ENCODE results near the gene GLB1L3. TPM values are rescaled to one million over a fixed set of nuclear protein-coding genes. Genes with fewer than 3 reads are reported as not detected.

Gene GLB1L3
- total RNA-seq, 4 donors from 2014 or later, result not detected

DNA sequence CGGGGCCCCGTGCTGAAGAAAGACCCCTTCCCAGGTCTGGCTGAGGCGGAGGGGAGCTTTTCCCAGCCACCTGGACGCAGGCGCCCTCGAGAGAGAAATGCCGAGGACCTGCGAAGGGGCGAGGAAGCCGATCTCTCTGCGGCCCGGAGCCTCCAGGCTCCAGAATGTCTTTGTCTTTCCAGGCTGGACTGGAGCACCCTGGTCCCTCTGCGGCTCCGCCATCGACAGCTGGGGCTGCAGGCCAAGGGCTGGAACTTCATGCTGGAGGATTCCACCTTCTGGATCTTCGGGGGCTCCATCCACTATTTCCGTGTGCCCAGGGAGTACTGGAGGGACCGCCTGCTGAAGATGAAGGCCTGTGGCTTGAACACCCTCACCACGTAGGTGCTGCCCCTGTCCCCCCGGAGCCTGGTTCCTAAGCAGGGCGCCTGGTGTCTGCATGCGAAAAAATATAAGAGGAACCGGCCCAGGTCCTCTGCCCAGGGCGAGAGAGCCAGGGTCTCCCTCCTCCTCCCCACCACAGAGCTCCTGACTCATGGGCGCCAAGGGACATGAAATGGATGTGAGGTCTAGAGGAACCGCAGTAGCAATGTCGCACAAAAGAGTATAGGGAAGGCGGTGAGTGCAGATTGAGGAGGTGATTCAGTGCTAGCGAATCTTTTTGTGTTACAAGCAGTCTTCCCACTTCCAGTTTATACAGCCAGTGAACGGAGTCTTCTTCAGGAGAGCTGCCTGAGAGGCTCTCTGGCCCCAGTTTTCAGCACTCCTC is 66.6 kb downstream of the GLB1L3 start:
- TF ChIP-seq, protein P1, sequence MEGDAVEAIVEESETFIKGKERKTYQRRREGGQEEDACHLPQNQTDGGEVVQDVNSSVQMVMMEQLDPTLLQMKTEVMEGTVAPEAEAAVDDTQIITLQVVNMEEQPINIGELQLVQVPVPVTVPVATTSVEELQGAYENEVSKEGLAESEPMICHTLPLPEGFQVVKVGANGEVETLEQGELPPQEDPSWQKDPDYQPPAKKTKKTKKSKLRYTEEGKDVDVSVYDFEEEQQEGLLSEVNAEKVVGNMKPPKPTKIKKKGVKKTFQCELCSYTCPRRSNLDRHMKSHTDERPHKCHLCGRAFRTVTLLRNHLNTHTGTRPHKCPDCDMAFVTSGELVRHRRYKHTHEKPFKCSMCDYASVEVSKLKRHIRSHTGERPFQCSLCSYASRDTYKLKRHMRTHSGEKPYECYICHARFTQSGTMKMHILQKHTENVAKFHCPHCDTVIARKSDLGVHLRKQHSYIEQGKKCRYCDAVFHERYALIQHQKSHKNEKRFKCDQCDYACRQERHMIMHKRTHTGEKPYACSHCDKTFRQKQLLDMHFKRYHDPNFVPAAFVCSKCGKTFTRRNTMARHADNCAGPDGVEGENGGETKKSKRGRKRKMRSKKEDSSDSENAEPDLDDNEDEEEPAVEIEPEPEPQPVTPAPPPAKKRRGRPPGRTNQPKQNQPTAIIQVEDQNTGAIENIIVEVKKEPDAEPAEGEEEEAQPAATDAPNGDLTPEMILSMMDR (IDR thresholded peaks at IDR 0.05; ENCODE audit: low read depth), result no peak

DNA sequence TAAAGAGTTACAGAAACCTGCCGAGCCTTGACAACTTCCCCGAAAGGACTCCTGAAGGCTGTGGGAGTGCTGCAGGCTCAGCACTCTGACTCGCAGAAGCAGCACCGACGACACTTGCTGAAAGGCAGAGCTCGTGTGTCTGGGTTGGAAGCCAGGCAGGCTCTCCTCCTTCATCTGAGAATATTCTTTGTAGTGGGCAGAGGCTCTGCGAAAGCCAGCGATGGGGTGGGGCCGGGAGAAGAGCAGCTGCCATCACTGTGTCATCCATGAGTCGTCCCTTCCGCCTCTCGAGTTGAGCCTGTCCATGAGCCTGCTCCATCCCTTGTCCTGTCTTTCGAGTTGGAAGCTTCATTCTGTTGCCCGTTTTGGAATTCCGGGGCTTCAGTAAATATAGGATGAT is 67.5 kb downstream of the GLB1L3 start:
- TF ChIP-seq, protein P1 (IDR thresholded peaks at IDR 0.05; ENCODE audit: low read depth), result no peak

DNA sequence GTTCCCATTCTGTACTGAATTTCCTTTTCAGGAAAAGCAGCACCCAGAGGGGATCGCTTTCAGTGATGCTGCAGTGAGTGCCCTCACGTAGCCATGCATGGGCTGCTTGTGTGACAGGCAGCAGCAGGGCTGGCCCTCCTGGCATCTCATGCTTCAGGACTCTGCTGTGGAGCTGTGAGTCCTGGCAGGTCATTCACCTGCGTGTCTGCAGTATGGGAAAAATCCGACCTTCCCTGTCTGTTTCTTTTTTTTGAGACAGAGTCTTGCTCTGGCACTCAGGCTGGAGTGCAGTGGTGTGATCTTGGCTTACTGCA is 69.0 kb downstream of the GLB1L3 start:
- TF ChIP-seq, protein P1 (IDR thresholded peaks at IDR 0.05; ENCODE audit: low read depth), result no peak

DNA sequence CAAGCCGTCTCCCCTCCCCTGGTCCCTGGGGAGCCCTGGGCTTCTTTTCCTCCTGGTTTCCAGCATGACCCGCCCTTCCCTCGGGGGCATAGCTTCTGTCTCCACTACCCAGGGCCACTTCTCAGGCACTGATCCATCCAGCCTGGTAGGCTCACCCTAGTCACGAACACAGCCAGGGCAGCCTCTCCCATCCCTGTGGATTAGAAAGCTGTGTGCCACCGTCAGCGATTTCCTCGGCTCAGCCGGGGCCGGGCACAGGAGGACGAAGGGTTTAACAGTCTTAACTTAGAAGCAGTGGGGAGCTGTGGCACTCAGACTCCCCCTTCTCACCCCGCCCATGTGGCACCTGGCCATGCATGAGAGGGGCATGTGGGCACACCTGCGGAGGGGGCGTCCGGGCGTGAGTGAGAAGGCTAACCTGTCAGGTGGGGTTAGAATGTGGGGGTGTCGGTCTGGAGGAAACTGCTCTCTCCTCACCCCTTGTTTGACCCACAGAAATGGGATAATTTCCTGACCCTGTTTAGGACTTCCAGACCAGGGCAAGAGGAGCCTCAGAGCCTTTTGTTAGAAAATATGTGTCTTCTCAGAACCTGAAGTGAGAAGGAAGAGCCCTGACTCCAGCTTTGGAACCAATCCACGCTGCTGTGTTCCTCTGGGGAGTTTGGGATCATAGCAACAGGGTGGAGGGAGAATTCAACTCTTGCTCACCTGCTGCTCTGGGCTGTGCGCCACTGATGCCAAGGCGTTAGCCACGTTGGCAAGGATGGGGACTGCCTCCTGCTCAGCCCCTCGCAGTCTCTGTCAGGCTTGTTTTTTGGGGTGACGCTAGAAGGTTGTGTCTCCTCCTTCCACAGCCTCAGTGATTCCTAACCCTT is 70.2 kb downstream of the GLB1L3 start:
- TF ChIP-seq, protein P1 (IDR thresholded peaks at IDR 0.05; ENCODE audit: low read depth), result no peak

DNA sequence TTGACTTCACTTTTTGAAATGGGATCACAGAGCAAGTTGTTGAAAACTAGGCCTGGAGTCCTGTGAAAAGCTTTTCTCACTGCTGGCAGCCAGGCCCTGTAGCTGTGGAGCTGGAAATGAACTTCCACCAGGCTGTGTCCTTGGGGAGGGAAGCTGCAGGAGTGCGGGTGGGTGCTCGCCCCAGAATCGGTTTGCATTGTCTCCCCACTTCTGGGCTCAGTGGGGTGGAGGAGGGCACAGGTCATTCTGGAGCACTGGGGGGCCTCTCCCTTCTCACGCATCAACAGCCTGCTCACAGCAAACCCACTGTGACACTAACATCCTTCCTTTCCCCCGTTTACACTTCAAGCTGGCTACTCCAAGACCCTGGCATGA is 70.8 kb downstream of the GLB1L3 start:
- TF ChIP-seq, protein P1 (IDR thresholded peaks at IDR 0.05; ENCODE audit: low read depth), result no peak

DNA sequence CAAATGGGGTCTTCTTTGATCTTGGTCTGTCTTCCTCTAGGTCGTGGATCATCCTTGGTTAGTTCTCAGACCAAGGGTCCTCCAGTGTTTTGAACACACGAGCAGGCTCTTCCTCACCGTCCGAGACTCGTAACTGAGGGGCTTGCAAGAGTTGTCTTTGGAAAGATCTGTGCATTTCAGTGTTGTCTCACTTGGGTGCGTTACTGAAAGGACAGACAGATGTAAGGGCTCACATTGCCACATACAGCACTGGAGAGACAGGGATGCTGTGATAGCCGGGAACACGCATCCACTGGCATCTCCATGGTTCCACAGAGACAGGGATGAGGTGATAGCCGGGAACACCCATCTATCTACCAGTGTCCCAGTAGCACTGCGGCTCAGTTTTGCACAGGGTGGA is 71.3 kb downstream of the GLB1L3 start:
- TF ChIP-seq, protein P1 (IDR thresholded peaks at IDR 0.05; ENCODE audit: low read depth), result no peak

DNA sequence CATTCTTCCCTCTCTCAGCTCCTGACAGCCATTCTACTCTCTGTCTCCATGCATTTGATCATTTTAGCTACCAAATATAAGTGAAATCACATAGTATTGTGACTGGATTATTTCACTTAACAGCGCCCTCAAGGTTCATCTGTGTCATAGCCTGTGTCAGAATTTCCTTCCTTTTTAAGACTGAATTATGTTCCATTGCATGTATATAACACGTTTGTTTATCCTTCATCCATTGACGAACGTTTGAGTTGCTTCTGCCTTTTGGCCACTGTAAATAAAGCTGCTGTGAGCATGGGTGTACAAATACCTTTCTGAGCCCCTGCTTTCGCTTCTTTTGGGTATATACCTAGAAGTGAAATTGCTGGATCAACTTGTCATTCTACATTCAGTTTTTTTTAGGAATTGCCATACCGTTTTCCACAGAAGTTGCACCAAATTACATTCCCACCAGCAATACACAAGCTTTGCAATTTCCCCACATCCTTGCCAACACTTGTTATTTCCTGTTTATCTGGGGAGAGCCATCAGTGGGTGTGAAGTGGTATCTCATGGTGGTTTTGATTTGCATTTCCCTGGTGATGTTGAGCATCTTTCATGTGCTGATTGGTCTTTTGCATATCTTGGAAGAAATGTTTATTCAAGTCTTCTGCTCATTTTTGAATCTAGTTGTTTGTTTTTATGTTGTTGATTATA is 73.1 kb downstream of the GLB1L3 start:
- TF ChIP-seq, protein P1 (IDR thresholded peaks at IDR 0.05; ENCODE audit: low read depth), result no peak

Data from subcutaneous adipose tissue (tissue), 4 donors.